DMS 273 treated with DMSO at 0.1 percent for 48 hours (cell line): Measurements from ENCODE around the gene SMAP2.
"Not testable (repeated sequence)": the region's sequence is repeated elsewhere in the genome, so short reads cannot be mapped to it uniquely, and the experiment has no call there.

Experiments used
- DNase-seq: peaks from one replicate; lab custom pipeline; 2025; lab: John Stamatoyannopoulos, UW

Gene SMAP2

DNA sequence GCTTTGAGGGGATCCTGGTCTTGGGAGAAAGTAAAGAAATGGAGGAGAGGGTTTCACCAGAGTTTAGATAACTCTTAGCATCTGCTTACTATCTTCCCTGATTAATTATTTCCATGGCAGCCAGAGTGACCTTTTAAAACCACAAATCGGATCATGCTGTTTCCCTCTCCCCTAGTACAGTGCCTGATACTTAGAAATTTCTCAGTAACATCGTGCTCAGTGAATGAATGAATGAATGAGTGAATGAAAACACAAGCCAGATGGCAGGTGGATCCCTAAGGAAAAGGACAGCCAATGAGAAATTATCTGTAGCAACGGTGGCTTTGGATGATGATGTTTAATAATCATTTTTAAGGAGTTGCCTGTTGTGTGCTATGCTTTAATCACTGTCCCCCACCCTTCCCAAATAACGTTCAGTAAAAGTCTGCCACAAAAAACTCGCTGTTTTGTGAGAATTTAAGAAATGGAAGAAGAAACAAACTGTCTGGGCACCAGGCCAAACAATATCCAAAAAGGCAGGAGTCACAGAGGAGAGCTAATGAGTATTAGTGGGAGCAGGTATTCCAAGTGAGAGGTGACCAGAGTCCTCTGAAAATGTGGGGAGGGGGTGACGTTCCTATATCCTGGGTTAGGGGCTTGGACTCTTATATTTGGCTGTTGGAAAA, 737 bp upstream of the SMAP2 start:
- peak; percentile 98 for DNase-seq

DNA sequence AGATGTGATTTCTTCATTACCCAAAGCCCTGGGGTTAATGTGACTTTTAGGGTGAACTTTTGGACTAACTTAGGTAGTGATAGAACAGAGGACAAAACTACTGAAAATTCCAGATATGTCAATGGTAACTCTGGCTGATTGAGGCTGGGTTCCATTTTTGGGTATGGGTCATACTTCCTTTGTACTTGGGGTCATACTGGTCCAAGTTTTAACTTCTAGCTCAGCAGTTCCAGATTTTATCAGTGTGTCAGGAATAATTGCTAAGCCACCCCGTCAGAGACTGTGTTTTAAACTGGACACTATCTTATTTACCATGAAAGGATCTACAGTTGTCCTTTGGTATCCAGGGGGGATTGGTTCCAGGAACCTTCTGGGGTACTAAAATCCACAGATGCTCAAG, 4.0 kb downstream of the SMAP2 start:
- no peak for DNase-seq

DNA sequence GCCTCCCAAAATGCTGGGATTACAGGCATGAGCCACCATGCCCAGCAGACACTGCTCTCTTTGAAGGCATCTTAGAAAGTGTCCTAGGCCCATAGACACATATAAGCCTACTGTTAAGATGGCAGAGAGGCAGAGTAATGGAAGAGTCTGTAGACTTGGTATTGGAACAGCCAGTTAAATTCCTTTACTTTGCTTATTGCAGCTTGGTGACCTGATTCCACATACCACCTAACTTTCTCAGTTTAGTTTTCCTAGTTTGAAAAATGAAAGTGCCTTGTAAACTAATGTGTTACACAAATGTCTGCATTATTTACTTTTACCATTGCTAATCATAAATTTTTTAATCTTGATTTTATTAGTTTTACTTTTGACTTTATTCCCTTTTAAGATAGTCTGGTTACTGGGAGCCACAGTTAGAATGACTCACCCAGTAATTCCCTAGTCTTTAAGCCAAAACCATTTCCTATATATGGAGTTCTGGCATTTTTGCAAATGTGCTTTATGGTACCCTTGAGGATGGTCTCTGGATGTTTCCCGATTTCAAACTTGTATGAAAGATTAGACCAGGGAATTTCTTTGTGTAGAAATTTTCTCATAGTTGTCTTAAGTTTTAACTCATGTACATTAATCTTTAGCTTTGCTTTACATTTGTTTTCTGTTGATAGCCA, 6.4 kb downstream of the SMAP2 start:
- no peak for DNase-seq

DNA sequence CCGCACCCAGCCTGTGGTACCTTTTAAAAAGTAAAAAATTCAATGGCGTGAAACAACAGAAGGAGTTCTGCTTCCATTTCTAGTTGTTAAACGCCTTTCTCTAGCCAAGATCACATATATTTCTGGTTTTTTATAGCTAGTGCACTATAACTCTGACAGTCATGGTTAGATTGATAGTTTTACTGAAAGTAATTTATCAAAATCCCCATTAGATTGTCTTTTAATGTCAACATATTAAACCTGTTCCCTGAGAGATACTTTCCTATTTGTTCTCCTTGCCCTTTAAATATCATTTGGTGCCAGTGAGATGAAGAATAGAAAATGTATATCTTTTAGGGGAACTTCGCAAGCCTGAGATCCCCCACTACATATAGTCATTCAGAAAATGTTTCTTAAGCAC, 7.3 kb downstream of the SMAP2 start:
- DNase-seq: no peak

DNA sequence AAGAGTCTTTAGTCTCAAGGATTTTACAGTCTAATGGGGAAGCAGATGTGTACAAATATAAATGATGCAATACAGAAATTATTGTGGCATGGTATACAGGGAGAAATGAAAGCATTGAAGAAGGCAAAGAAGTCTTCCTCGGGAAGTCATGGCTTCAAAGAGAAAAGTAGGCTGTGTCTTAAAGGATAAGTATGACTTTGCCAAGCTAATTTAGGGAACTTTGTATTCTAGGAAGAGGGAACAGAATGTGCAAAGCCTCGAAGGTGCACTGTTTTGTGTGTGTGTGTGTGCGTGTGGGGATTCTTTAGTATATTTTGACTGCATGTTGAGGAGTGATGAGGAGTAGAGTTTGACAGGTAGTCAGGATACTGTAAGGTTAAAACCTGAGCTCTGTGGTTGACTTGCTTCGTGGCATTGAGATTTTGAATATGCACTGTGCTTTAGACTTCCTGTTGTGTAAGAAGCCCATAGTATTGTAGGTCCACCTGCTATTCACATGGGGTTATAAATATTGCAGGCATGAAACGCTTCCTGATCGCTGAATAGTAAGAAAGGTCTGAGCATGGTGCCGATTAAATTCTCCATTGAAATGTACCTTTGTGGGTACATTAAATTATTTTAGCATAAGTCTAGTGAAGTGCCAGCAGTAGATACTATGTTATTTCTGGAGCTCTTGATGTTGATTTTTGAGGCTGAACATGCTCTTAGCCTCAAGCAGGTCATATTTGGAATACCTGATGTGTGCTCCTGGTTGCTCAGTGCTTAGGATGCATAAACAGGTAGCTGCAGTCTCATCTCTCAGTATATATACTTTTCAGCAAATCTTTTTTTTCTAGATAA, 8.0 kb downstream of the SMAP2 start:
- DNase-seq: no peak

DNA sequence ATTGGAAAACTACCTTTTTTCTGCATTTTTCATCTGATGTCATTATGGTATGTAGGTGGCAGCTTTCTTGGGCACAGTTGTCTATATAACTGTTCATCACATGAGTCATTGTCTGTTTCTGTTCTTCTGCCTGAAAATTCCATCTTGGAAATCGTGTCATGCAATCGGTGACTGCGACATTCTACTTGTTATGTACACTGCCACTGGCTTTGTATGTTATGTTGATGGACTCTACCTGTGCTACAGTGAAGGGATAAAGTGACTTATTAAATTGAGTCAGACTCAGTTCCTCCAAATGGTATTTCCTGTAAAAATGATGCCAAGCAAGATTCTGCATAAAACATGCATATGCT, 8.6 kb downstream of the SMAP2 start:
- no peak for DNase-seq

DNA sequence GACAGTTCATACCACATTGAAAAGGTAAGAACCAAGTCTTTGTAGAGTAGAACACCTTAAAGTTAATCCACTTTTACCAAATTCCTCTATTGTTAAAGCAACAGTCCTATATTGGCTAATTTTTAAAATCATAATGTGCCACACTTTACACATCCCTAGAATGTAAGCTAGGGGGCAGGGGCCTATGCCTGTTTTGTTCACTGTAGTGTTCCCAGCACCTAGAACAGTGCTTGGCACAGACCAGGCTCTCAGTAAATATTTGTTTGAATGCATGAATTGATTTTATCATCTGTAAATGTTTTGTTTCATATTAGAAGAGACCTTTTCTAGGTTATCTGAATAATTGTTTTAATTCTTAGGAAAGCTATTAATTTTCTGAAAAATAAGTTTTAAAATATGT, 9.1 kb downstream of the SMAP2 start:
- DNase-seq: no peak

DNA sequence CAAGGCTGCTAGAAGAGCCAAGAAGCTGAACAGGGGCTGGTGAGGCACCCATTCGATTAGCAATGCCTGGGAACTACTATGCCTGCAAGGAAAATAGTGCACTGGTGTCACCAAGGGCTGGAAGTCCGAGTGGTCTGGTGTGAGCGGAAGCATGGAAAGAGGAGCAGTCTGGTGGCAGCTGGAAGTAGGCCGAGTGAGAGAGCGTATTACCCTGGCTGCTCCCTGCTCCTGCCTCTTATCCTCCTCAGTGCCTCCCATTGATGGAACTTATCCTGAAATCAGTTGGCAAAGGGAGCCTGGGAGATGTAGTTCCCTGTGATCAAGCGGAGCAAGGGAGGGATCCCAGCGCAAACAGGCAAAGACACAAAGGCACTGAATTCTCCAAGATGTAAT, 9.6 kb downstream of the SMAP2 start:
- no peak for DNase-seq

DNA sequence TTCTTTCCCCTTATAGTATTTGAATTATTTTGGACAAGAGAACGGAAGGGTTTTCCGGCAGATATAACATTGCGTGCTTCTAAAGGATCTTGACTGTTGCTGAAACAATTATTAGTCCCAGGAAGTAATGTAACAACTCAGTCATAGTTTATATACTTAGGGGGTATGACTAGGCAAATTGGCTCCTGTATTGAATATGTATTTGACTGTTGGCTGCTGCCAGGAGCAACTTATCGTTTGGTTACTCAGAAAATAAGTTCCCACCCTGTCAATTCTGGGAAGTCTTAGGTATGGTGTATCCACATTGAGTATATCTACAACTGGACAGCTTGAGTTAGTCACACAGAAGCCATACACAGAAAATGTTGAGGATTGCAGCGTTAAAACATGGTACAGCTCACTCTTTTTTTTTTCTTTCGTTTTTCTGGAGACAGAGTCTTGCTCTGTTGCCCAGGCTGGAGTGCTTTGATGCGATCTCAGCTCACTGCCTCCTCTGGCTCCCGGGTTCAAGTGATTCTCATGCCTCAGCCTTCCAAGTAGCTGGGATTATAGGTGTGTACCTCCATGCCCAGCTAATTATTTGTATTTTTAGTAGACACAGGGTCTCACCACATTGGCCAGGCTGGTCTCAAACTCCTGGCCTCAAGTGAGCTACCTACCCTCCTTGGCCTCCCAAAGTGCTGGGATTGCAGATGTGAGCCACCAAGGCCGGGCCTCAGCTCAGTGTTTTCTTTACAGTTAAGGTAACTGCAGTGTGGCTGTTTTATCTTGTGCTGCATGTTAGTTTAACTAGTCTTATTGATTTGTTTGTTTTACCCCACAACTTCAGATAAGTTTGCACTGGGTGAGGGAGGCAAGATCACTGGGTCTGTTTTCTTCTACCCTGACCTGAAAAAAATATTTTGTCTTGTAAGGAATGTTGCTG, 10.2 kb downstream of the SMAP2 start:
- DNase-seq: no peak

DNA sequence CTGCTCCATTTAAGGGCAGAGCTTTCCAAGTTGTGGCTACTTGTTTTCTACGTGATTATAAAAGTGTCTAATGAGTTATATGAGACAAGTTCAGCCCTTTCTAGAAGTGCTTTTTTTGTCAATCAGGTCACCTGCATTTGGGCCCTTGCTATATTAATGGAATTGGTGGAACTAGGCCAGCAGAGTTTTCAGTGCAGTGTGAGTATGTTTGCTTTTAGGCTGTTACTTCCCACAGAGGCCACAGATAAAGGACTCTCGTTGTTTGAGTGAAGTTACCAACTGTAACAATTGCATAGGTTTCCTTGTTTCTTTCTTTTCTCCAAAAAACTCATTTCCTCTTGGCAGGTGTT, 10.9 kb downstream of the SMAP2 start:
- no peak for DNase-seq

DNA sequence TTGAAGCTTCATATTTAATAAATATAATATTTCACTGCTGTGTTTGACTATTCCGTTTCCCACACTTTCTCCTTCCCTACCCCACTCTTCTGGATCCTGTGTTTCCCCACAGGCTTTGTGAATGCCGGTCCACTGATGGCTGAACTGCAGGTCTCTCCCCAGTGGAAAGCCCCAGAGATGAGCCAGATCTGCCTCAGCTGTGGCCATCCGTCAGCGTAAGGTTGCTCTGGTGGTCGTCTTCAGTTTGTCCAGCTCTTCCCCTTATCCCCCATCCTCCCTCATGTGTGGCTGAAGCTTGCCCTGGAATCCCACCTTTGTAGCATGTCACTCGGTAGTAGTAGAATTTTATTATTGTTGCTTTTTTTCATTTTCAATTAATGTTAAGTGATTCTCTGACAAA, 11.4 kb downstream of the SMAP2 start:
- no peak for DNase-seq

DNA sequence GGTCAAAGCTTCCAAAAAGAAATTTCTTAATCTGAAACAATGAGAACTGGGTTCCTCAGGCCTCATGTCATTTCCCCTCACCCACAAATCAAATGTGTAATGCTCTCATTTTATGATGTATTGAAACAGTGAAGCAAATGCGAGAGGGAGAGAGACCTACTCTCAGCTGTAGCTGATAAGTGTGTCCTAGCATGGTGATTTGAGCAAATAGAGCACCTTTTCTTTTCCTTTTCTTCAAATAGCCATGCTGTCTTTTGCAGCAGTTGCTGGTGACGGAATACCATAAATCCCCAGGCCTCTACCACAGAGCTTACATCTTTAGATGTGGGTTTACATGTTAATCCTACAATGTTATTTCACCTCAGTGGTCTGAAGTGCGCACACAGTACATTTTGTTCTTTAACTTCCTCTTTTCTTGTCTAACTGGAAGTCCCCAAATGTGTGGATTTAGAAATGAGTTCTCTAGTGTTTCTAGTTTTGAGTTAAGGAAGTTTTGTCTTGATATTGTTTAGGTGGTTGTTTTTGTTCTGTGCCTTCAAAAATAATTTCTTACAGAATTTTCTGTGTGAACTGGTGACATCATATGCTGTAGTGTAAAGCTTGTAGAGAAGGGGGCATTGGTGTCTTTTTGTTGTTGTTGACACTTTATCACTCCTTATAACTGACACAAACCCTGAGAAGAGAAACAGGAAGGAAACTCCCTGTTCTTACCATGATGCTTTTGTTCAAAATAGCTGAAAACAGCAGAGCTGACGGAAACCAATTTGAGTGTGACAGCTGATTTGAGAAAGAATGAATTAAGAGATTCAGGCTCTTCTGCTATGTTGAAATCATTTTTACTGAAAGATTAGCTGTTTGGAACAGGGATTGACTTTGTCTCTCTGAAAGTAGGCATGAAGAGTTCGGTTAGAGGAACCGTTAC, 12.2 kb downstream of the SMAP2 start:
- no peak for DNase-seq

DNA sequence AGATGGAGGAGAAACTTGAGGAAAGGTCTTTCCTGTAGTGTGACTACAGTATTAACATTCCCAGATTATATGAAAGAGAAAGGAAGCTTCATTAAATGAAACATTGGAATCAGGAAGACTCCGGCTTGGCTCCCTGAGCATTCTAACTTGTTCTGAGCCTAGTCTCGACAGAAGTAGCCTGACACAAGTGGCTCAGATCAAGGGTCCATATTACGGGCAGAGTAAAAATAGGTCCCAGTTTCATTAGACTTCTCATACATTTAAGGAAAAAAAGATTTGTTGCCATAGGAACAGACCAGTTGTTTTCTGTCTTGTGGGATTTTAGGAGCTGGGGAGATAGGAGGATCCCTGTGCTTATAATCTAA, 12.8 kb downstream of the SMAP2 start:
- DNase-seq: no peak

DNA sequence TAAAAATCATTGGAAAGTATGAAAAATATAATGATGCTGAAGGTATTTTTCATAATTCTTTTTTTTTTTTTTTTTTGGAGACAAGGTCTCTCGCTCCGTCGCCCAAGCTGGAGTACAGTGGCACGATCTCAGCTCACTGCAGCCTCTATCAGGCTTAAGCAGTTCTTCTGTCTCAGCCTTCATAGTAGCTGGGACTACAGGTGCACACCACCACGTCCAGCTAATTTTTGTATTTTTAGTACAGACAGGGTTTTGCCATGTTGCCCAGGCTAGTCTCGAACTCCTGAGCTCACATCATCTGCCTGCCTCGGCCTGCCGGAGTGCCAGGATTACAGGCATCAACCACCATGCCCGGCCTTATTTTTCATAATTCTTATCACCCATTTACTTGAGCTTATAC, 13.3 kb downstream of the SMAP2 start:
- DNase-seq: no peak

DNA sequence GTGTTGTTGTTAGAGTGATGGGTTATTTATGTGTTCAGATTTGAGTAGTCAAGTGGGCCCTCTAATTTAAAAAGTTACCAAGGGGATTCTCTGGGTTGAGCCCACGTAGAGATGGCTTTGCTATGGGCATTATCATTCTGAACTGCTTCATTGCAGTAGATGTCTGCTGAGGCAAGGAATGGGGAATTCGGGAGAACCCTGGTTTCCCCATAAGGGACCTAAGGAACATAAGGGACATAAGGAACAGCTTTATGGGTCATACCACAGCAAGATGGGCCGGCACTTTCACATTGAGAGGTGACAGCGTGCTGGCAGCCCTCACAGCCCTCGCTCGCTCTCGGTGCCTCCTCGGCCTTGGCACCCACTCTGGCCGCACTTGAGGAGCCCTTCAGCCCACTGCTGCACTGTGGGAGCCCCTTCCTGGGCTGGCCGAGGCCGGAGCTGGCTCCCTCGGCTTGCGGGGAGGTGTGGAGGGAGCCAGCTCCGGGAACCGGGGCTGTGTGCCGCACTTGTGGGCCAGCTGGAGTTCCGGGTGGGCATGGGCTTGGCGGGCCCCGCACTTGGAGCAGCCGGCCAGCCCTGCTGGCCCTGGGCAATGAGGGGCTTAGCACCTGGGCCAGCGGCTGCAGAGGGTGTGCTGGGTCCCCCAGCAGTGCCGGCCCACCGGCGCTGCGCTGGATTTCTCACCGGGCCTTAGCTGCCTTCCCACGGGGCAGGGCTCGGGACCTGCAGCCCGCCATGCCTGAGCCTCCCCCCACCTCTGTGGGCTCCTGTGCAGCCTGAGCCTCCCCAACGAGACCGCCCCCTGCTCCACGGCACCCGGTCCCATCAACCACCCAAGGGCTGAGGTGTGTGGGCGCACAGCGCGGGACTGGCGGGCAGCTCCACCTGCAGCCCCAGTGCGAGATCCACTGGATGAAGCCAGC, 14.1 kb downstream of the SMAP2 start:
- not testable (repeated sequence) for DNase-seq

DNA sequence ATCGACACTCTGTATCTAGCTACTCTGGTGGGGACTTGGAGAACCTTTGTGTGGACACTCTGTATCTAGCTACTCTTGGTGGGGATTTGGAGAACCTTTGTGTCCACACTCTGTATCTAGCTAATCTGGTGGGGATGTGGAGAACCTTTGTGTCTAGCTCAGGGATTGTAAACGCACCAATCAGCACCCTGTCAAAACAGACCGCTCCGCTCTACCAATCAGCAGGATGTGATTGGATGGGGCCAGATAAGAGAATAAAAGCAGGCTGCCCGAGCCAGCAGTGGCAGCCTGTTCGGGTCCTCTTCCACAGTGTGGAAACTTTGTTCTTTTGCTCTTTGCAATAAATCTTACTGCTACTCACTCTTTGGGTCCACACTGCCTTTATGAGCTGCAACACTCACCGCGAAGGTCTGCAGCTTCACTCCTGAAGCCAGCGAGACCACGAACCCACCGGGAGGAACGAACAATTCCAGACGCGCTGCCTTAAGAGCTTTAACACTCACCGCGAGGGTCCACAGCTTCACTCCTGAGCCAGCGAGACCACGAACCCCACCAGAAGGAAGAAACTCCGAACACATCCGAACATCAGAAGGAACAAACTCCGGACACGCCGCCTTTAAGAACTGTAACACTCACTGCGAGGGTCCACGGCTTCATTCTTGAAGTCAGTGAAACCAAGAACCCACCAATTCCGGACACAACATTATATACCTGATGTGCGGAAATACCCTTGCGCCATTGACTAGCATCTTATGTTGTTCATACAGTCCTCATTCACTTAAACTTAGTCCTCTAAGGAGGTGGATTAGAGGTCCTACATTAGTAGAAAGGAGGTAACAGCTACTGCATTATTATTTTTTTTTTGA, 15.2 kb downstream of the SMAP2 start:
- not testable (repeated sequence) for DNase-seq

DNA sequence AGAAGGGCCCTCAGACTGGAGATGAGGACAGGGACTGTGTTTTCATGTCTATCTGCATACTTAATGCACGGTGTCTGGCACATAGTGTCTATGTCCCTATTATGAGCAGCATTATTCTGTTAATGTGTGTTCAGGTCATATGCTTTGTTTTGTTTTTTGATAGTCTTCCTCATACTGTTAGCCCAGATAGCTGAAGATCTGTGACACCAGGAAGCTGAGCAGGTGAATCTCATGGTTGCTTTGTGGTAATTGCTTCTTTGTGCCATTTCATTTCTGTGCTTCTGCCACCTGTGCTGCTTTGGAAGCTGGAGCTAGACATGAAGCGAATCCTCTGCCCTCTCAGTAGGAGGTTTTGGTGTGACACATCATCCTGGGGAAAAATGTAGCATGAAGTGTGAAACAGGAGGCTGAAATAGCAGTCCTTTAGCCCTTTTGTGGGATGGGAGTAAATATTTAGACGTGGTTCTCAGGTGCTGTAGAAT, 15.8 kb downstream of the SMAP2 start:
- DNase-seq: no peak

DNA sequence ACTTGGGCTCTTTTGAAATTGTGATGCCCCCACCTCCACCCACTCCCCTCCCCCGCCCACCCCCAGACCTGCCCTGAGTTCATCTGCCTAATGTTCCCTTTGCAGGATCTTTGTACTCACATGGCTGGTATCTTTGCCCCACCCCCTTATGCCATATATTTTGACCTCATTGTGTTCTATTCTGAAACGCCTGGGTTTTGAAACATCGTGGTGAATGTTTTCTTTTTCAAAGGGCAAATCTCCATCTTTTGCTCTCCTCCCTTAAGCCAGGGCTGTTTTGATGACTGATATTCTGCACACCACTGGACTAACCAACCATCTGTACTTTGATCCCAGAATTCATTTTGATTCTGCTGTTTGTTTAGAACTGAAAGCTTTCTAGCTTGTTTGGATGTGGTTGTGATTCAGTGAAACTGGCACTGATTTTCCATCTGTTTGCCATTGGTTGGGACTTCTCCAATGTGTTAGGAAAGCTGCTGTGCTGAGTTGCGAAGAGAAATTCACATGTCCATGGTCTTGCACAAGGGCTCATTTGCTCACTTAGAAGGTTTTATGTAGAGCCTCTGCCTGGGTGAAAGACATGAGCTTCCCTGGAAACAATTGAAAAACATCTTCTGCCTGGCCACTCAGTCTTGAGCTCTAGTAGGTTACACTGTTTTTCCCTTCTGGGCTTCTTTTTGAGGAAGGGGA, 16.5 kb downstream of the SMAP2 start:
- no peak for DNase-seq
